ENCODE data around the gene GNA12. TPM values are rescaled to one million over a fixed set of nuclear protein-coding genes. Genes with fewer than 3 reads are reported as not detected.

GNA12 gene
- total RNA-seq, 4 donors from 2014 or later = 7.6 to 8.4 (median 8.1) TPM

DNA sequence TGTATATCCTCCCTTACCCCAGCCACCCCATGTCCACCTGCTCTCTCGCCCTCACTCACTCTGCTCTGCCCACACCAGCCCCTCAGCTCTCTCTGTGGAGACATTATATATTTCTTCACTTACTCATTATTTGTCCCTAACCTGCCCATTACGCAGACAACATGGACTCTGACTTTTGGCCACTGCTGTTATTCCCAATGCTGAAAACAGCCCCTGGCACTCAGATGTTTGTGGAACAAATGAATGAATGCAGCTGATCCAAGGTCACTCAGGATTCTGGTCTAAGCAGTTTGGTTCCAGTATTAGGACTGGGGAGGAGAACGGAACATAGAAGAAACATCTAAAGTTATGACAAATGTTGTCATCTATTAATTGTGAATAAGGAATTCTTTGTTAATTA, 26.7 kb downstream of the GNA12 start:
- Histone ChIP-seq H3K27me3 (no peaks in the 10 kb centered on the region), H3K27ac (peak overlapping the region in 3 of 4 donors; percentile 0 to 52 (median 4)), H3K4me3 (no peak overlapping the region), H3K4me1 (peaks cover 18 to 21% of the 10 kb centered on the region in 2 donors), H3K9me3 (no peaks in the 10 kb centered on the region), H3K36me3 (no peaks in the 10 kb centered on the region)
- ATAC-seq = no peak
- DNase-seq = no peak
- in situ Hi-C loops (cut with MboI; ENCODE audit: low sequenced_read_pairs in 4 of 4) = no loop called here
- TF ChIP-seq, protein P1, sequence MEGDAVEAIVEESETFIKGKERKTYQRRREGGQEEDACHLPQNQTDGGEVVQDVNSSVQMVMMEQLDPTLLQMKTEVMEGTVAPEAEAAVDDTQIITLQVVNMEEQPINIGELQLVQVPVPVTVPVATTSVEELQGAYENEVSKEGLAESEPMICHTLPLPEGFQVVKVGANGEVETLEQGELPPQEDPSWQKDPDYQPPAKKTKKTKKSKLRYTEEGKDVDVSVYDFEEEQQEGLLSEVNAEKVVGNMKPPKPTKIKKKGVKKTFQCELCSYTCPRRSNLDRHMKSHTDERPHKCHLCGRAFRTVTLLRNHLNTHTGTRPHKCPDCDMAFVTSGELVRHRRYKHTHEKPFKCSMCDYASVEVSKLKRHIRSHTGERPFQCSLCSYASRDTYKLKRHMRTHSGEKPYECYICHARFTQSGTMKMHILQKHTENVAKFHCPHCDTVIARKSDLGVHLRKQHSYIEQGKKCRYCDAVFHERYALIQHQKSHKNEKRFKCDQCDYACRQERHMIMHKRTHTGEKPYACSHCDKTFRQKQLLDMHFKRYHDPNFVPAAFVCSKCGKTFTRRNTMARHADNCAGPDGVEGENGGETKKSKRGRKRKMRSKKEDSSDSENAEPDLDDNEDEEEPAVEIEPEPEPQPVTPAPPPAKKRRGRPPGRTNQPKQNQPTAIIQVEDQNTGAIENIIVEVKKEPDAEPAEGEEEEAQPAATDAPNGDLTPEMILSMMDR (IDR thresholded peaks at IDR 0.05 in 4 of 5, conservative IDR thresholded peaks at IDR 0.05 in 1 of 5) = no peak
- TF ChIP-seq POLR2A (IDR thresholded peaks at IDR 0.05) = no peak
- intact Hi-C loops (cut with DNase I; ENCODE audit: low total_unique reads) = no loop called here

DNA sequence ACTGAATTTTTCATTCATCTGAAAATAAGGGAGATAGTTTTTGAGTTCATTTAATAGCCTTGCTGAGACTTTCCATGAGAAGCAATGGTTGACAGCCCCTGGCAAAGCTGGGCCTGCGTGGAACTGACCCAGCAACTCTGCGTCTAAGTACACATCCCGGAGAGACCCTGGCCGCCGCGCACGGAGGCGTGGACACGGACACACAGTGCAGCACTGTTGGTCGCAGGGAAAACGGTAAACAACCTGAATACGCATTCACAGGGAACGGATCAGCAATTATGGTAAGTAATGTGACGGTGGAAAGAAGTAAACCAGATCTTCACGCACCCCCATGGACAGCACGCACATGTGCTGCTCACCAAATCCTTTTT, 28.2 kb downstream of the GNA12 start:
- TF ChIP-seq, protein P1 (IDR thresholded peaks at IDR 0.05 in 4 of 5, conservative IDR thresholded peaks at IDR 0.05 in 1 of 5) = no peak
- no peak for TF ChIP-seq POLR2A (IDR thresholded peaks at IDR 0.05)
- intact Hi-C loops (cut with DNase I; ENCODE audit: low total_unique reads) = no loop called here
- in situ Hi-C loops (cut with MboI; ENCODE audit: low sequenced_read_pairs in 4 of 4) = no loop called here
- DNase-seq = no peak
- H3K4me3 ChIP-seq = no peak overlapping the region
- H3K27ac ChIP-seq = no peak overlapping the region
- no peaks in the 10 kb centered on the region for H3K9me3 ChIP-seq
- no peaks in the 10 kb centered on the region for H3K27me3 ChIP-seq
- H3K4me1 ChIP-seq = peaks cover 15 to 22% of the 10 kb centered on the region in 2 donors
- no peaks in the 10 kb centered on the region for H3K36me3 ChIP-seq
- ATAC-seq = no peak

- no peaks in the 10 kb centered on the region for H3K9me3 ChIP-seq
- DNase-seq (no peak), ATAC-seq (no peak)
- TF ChIP-seq POLR2A (IDR thresholded peaks at IDR 0.05) = no peak
- TF ChIP-seq, protein P1 (IDR thresholded peaks at IDR 0.05 in 4 of 5, conservative IDR thresholded peaks at IDR 0.05 in 1 of 5) = no peak
- H3K36me3 ChIP-seq = no peaks in the 10 kb centered on the region
- intact Hi-C loops (cut with DNase I; ENCODE audit: low total_unique reads) = no loop called here
- H3K4me3 ChIP-seq = no peak overlapping the region
- in situ Hi-C loops (cut with MboI; ENCODE audit: low sequenced_read_pairs in 4 of 4) = no loop called here
- peaks cover 19 to 22% of the 10 kb centered on the region in 2 donors for H3K4me1 ChIP-seq
- peak overlapping the region; percentile 51 to 61 (median 55) for H3K27ac ChIP-seq
- H3K27me3 ChIP-seq = no peaks in the 10 kb centered on the region
These were observed 28.9 kb downstream of the GNA12 start for GRCh38 chr7:2814946-2815874.

DNA sequence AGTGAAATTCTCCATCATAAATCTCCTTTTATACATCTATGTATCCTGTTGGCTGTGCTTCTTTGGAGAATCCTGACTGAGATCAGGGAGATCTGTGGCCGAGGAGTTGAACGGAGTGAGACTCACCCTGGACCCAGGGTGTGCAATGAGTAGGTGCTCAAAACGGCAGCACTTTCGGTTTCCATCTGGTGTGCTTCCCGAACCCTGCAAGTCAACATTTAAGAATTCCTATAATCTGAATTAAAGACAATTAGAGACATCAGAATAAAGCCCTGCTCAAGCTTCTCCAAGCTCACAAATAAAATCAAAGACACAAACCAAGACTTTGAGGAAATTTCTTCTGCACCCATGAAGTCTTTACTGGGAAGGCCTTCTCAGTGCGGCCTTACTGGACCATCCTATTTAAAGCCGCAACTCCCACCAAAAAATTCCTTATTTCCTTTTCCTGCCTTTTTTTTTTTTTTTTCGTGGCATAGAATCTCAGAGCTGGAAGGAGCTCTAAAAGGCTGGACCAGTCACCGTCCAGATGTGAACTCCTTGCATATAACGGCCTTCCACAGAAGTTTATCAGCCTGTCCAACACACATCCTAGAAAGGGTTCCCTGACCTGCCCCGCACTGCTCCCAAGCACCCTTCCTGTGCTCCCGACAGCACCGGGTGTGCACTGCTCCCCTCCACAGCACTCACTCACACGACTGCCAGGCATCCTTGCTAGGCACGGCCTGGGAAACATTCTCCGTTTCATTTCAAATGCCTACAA, 29.7 kb downstream of the GNA12 start:
- DNase-seq (no peak), ATAC-seq (no peak)
- H3K27ac ChIP-seq = peak overlapping the region; percentile 51 to 61 (median 55)
- H3K4me1 ChIP-seq = peaks cover 19 to 23% of the 10 kb centered on the region in 2 donors
- in situ Hi-C loops (cut with MboI; ENCODE audit: low sequenced_read_pairs in 4 of 4) = no loop called here
- no peaks in the 10 kb centered on the region for H3K27me3 ChIP-seq
- H3K36me3 ChIP-seq = no peaks in the 10 kb centered on the region
- peak overlapping the region in 1 of 4 donors; percentile 2 for H3K4me3 ChIP-seq
- intact Hi-C loops (cut with DNase I; ENCODE audit: low total_unique reads) = no loop called here
- no peaks in the 10 kb centered on the region for H3K9me3 ChIP-seq
- TF ChIP-seq POLR2A (IDR thresholded peaks at IDR 0.05) = no peak
- TF ChIP-seq, protein P1 (IDR thresholded peaks at IDR 0.05 in 4 of 5, conservative IDR thresholded peaks at IDR 0.05 in 1 of 5) = no peak
